Smooth muscle cell (in vitro differentiated cells): Measurements from ENCODE around the gene HYAL2. TPM values are rescaled to one million over a fixed set of nuclear protein-coding genes. Genes with fewer than 3 reads are reported as not detected.

Experiments
- DNase-seq: peaks from one replicate; lab custom pipeline; 2025; ENCODE audit not compliant: unreplicated experiment; lab: John Stamatoyannopoulos, UW
- H2AFZ ChIP-seq: fragments of 200-600 bp; sonication (generic); 2 replicates; pipeline ENCODE4 v1.6.0; 2016; ENCODE audit warnings: antibody characterized with exemption, low read depth, mild to moderate bottlenecking
- H3F3A ChIP-seq: fragments of 200-600 bp; sonication (generic); 2 replicates; pipeline ENCODE4 v1.6.0; 2017; ENCODE audit warnings: antibody characterized with exemption, low read depth
- H3K27ac ChIP-seq: fragments of 200-600 bp; sonication (generic); 2 replicates; pipeline ENCODE4 v1.5.1; 2016; ENCODE audit warnings: low read depth, mild to moderate bottlenecking
- H3K27me3 ChIP-seq: fragments of 200-600 bp; sonication (generic); 2 replicates; pipeline ENCODE4 v1.6.1; 2016; ENCODE audit warnings: low read depth, mild to moderate bottlenecking
- H3K36me3 ChIP-seq: fragments of 200-600 bp; sonication (generic); 2 replicates; pipeline ENCODE4 v1.5.1; 2016; ENCODE audit warnings: low read depth
- H3K4me1 ChIP-seq: fragments of 200-600 bp; sonication (generic); 2 replicates; pipeline ENCODE4 v1.5.1; 2016; ENCODE audit warnings: low read depth
- H3K4me2 ChIP-seq: fragments of 200-600 bp; sonication (generic); 2 replicates; pipeline ENCODE4 v1.6.0; 2016; ENCODE audit warnings: mild to moderate bottlenecking
- H3K4me3 ChIP-seq: fragments of 200-600 bp; sonication (generic); 2 replicates; pipeline ENCODE4 v1.5.1; 2016; ENCODE audit warnings: mild to moderate bottlenecking
- H3K79me2 ChIP-seq: fragments of 200-600 bp; sonication (generic); 2 replicates; pipeline ENCODE4 v1.6.0; 2016; ENCODE audit warnings: low read depth, mild to moderate bottlenecking
- H3K9ac ChIP-seq: fragments of 200-600 bp; sonication (generic); 2 replicates; pipeline ENCODE4 v1.6.0; 2016; ENCODE audit warnings: low read depth
- H3K9me3 ChIP-seq: fragments of 200-600 bp; sonication (generic); replicated peaks from 2 replicates; pipeline ENCODE4 v1.5.1; 2016; ENCODE audit warnings: low read depth
- H4K20me1 ChIP-seq: fragments of 200-600 bp; sonication (generic); 2 replicates; pipeline ENCODE4 v1.6.0; 2016; ENCODE audit warnings: low read depth
- WGBS: methylation state at CpG from one replicate; pipeline ENCODE4 v1.1.7; 2016; ENCODE audit warnings: low lambda C conversion rate; 5-methylcytosine and 5-hydroxymethylcytosine counted together
- polyA plus RNA-seq: library from polyadenylated mRNA; unstranded; fragments of >200 nt; fragmentation: Nextera tagmentation; extraction: Ambion mirVana; gene quantifications from 2 replicates; pipeline ENCODE4 v1.2.1, GENCODE V29; 2016
- total RNA-seq: library from RNA; depleted of rRNA; stranded (reverse); fragments of >200 nt; gene quantifications from 2 replicates; pipeline ENCODE4 v1.2.3, GENCODE V29; 2014
- TF ChIP-seq, protein P1 (sequence below): fragments of 200-600 bp; sonication (generic); IDR thresholded peaks from 2 replicates; pipeline ENCODE4 v1.5.1; 2017; ENCODE audit warnings: borderline replicate concordance, mild to moderate bottlenecking, antibody characterized with exemption; ENCODE audit not compliant: insufficient read depth, poor library complexity, severe bottlenecking

The HYAL2 gene
- total and polyA plus RNA-seq, 2 experiments from 2014 or later = 83.3 to 88.0 TPM

DNA sequence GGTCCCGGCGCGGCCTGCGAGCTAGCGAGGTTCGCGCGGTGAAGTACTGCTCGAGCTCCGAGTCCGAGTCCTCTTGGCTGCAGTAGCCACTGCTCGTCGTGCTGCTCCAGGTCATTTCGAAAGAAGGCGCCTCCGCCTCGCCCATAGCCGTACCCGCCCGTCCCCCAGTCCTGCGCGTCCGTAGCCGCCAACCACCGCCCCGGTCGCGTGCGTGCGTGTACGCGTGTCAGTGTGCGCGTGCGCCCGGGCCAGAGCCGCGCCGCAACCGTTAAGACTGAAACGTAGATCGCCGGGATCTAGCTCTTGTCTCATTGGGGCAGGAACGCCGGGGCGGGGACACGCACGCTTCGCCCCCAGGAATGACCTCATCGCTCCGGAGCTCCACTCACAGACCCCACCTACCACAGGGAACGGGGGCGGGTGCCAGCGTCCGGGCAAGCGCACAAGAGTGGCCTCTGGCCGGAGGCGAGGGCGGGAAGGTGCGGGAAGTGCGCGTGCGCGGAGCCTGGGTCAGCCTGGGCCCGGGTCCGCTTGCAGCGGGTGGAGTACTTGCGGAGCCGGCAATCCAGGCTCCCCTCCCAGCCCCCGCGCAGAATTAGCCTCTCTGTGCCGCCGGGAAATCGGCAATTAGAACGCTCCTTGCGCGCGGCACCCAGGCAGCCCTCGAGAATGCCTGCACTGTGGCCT is 14.8 kb upstream of the HYAL2 start:
- Histone ChIP-seq H3K9me3 (no peaks in the 10 kb centered on the region), H3K27me3 (peaks cover 19% of the 10 kb centered on the region), H3K79me2 (peaks cover 46% of the 10 kb centered on the region), H3K27ac (peak overlapping the region; percentile 93), H3K9ac (peak overlapping the region; percentile 94), H2AFZ (peak overlapping the region; percentile 96), H4K20me1 (peaks cover 40% of the 10 kb centered on the region), H3K4me3 (peak overlapping the region; percentile 79), H3K36me3 (no peaks in the 10 kb centered on the region), H3K4me2 (peak overlapping the region; percentile 89), H3K4me1 (peaks cover 43% of the 10 kb centered on the region), H3F3A (peaks cover 17% of the 10 kb centered on the region)
- WGBS = under 1% methylated on average over 60 of the region's 79 CpGs
- TF ChIP-seq, protein P1, sequence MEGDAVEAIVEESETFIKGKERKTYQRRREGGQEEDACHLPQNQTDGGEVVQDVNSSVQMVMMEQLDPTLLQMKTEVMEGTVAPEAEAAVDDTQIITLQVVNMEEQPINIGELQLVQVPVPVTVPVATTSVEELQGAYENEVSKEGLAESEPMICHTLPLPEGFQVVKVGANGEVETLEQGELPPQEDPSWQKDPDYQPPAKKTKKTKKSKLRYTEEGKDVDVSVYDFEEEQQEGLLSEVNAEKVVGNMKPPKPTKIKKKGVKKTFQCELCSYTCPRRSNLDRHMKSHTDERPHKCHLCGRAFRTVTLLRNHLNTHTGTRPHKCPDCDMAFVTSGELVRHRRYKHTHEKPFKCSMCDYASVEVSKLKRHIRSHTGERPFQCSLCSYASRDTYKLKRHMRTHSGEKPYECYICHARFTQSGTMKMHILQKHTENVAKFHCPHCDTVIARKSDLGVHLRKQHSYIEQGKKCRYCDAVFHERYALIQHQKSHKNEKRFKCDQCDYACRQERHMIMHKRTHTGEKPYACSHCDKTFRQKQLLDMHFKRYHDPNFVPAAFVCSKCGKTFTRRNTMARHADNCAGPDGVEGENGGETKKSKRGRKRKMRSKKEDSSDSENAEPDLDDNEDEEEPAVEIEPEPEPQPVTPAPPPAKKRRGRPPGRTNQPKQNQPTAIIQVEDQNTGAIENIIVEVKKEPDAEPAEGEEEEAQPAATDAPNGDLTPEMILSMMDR = no peak
- DNase-seq = peak; percentile 94

DNA sequence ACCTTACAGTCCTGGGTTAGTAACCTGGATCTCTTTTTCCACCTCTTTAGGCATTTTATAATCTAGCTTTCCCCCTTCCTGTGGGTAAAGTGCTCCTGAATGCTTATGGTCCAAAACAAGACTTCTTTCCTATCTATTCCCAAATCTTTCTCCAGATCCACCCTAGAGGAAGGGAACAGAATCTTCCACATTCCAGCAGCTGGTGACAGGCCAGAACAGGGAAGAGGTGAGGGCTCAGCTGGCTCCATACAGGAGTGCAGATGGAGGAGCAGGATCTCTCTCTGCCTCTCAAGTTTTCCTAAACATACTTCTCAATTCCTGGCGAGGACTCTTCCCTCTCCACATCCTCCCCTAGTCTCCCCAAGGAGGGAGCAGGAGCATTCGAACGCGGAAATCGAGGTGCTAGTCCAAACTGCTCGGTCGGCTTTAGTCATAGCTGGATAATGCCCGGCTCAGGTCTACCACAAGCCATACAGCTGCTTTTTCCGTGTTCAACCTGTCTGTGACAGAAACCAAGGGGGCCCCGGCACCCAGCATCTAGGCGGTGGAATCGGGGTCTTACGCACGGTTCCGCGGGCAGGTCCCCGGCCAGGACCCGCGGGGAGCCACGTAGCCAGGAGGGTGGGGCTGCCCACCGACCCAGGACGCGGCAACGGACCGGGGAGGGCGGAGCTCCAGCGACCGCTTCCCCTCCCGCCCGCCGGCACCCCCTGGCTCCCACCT is 14.1 kb upstream of the HYAL2 start:
- Histone ChIP-seq H3K4me1 (peaks cover 43% of the 10 kb centered on the region), H3K27ac (peak overlapping the region; percentile 93), H2AFZ (peak overlapping the region; percentile 45), H3K9ac (peak overlapping the region; percentile 94), H3K79me2 (peaks cover 53% of the 10 kb centered on the region), H3K27me3 (peaks cover 17% of the 10 kb centered on the region), H3K4me3 (peak overlapping the region; percentile 79), H3K36me3 (no peaks in the 10 kb centered on the region), H3F3A (peaks cover 17% of the 10 kb centered on the region), H3K4me2 (peak overlapping the region; percentile 89), H4K20me1 (peaks cover 47% of the 10 kb centered on the region), H3K9me3 (no peaks in the 10 kb centered on the region)
- TF ChIP-seq, protein P1 = no peak
- DNase-seq = no peak
- under 1% methylated on average over 24 of the region's 31 CpGs for WGBS

DNA sequence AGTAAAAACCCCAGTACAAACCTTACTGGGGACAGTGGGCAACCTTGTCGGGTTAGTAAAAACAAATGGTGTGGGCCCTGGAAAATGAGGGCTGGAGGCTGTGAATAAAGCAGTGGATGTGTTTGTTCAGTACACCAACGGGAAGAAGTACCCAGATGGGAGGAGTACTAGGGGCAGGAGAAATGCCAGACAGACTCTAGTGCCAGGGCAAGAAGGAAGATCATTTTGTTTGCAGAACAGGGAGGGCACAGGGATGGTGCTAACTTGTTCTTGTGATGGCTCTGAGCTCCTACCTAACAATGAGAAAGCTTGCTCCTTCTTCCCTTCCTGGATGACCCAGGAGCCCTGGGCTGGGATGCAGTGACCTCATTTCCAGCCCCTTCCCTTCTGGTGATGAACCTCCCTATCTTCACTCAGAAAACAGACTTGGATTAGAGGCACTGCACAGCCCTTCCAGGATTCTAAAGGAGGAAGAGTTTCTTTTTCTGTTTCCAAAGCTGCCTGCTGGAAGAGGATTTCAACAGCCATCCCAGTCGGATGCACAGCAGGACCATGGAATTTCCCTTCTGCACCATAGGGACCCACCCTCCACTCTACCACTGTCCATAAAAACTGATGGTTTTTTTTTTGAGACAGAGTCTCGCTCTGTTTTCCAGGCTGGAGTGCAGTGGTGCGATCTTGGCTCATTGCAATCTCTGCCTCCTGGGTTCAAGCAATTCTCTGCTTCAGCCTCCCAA is 12.0 kb upstream of the HYAL2 start:
- no peak for DNase-seq
- H3K27me3 ChIP-seq = no peaks in the 10 kb centered on the region
- peaks cover 48% of the 10 kb centered on the region for H4K20me1 ChIP-seq
- no peaks in the 10 kb centered on the region for H3K36me3 ChIP-seq
- no peak overlapping the region for H2AFZ ChIP-seq
- H3K27ac ChIP-seq = peak overlapping the region; percentile 93
- TF ChIP-seq, protein P1 = no peak
- peaks cover 62% of the 10 kb centered on the region for H3K79me2 ChIP-seq
- H3K4me1 ChIP-seq = peaks cover 32% of the 10 kb centered on the region
- peaks cover 22% of the 10 kb centered on the region for H3F3A ChIP-seq
- no peaks in the 10 kb centered on the region for H3K9me3 ChIP-seq
- WGBS = 70% methylated on average over 5 of the region's 5 CpGs
- peak overlapping the region; percentile 39 for H3K9ac ChIP-seq
- no peak overlapping the region for H3K4me3 ChIP-seq
- H3K4me2 ChIP-seq = peak overlapping the region; percentile 89
